SU-DHL-6 (cell line): ENCODE measurements around the gene RIPOR2.

Experiments
- H2AFZ ChIP-seq: fragments of 200-600 bp; sonication (generic); 2 replicates; pipeline ENCODE4 v1.6.1; 2014; ENCODE audit warnings: low read depth, mild to moderate bottlenecking, moderate library complexity, mixed read lengths, antibody characterized with exemption, low read length; ENCODE audit not compliant: severe bottlenecking
- H3F3A ChIP-seq: fragments of 200-600 bp; shearing (Covaris generic); 2 replicates; pipeline ENCODE4 v1.6.0; 2016; ENCODE audit warnings: antibody characterized with exemption, mild to moderate bottlenecking; ENCODE audit not compliant: insufficient read depth
- H3K27ac ChIP-seq: fragments of 200-600 bp; sonication (generic); 2 replicates; pipeline ENCODE4 v1.5.1; 2016; ENCODE audit warnings: low read depth, mild to moderate bottlenecking, low read length, moderate library complexity, mixed read lengths
- H3K27me3 ChIP-seq: fragments of 200-600 bp; sonication (generic), shearing (Covaris generic); 2 replicates; pipeline ENCODE4 v1.6.0; 2014; ENCODE audit warnings: mild to moderate bottlenecking, low read length
- H3K36me3 ChIP-seq: fragments of 200-600 bp; sonication (generic); 2 replicates; pipeline ENCODE4 v1.6.1; 2014; ENCODE audit warnings: mild to moderate bottlenecking, low read length, mixed read lengths
- H3K4me2 ChIP-seq: fragments of 300-600, 200-600 bp; shearing (Covaris generic), sonication (generic); 2 replicates; pipeline ENCODE4 v1.6.0; 2014; ENCODE audit warnings: low read length, low read depth, mild to moderate bottlenecking; ENCODE audit not compliant: poor library complexity, severe bottlenecking
- H3K4me3 ChIP-seq: fragments of 200-600 bp; sonication (generic); 2 replicates; pipeline ENCODE4 v1.5.1; 2014; ENCODE audit warnings: antibody characterized with exemption, low read length, mild to moderate bottlenecking, mixed read lengths; ENCODE audit not compliant: insufficient read depth, poor library complexity, severe bottlenecking
- H3K79me2 ChIP-seq: fragments of 200-600 bp; sonication (generic); 2 replicates; pipeline ENCODE4 v1.6.1; 2014; ENCODE audit warnings: mild to moderate bottlenecking, low read length, moderate library complexity; ENCODE audit not compliant: insufficient read depth
- H3K9ac ChIP-seq: fragments of 200-600 bp; sonication (generic); 2 replicates; pipeline ENCODE4 v1.7.0; 2014; ENCODE audit warnings: mild to moderate bottlenecking, low read length
- H3K9me2 ChIP-seq: fragments of 200-600 bp; sonication (generic); replicated peaks from 2 replicates; pipeline ENCODE4 v1.6.1; 2014; ENCODE audit warnings: low read length; ENCODE audit not compliant: insufficient read depth
- H3K9me3 ChIP-seq: fragments of 200-600 bp; sonication (generic); 2 replicates; pipeline ENCODE4 v1.6.1; 2014; ENCODE audit warnings: low read length, mixed read lengths; ENCODE audit not compliant: insufficient read depth
- H4K20me1 ChIP-seq: fragments of 200-600 bp; sonication (generic); 2 replicates; pipeline ENCODE4 v1.6.1; 2014; ENCODE audit warnings: low read depth, mild to moderate bottlenecking, antibody characterized with exemption, low read length, moderate library complexity, mixed read lengths
- CTCF ChIP-seq: fragments of 200-600 bp; sonication (generic); IDR thresholded peaks from one replicate; pipeline ENCODE4 v1.5.1; 2017; ENCODE audit warnings: antibody characterized with exemption, mild to moderate bottlenecking, low read length, moderate library complexity; ENCODE audit not compliant: insufficient read depth, poor library complexity, severe bottlenecking
- EZH2phosphoT487 ChIP-seq: fragments of 200-600 bp; sonication (generic), shearing (Covaris generic); conservative IDR thresholded peaks from 2 replicates; pipeline ENCODE4 v1.6.1; 2018; ENCODE audit warnings: mild to moderate bottlenecking, antibody characterized with exemption, low read length, moderate library complexity, mixed read lengths

The RIPOR2 gene

GRCh38 chr6:24897186-24897585 lies 38.6 kb downstream of the RIPOR2 start:
- no peak for TF ChIP-seq EZH2phosphoT487
- no peak for TF ChIP-seq CTCF
- H3K9me3 ChIP-seq, result no peaks in the 10 kb centered on the region
- H3K4me2 ChIP-seq, result no peak overlapping the region
- no peaks in the 10 kb centered on the region for H4K20me1 ChIP-seq
- peak overlapping the region; percentile 35; the same call in 1 of the 2 replicates for H3K27ac ChIP-seq
- no peaks in the 10 kb centered on the region for H3K27me3 ChIP-seq
- peaks cover 6% of the 10 kb centered on the region; the same call in 1 of the 2 replicates for H3K36me3 ChIP-seq
- no peak overlapping the region for H3K4me3 ChIP-seq
- H3K9ac ChIP-seq, result no peak overlapping the region
- H2AFZ ChIP-seq, result no peak overlapping the region
- peaks cover 98% of the 10 kb centered on the region for H3K79me2 ChIP-seq
- H3K9me2 ChIP-seq, result no peaks in the 10 kb centered on the region
- H3F3A ChIP-seq, result peaks cover 82% of the 10 kb centered on the region

DNA sequence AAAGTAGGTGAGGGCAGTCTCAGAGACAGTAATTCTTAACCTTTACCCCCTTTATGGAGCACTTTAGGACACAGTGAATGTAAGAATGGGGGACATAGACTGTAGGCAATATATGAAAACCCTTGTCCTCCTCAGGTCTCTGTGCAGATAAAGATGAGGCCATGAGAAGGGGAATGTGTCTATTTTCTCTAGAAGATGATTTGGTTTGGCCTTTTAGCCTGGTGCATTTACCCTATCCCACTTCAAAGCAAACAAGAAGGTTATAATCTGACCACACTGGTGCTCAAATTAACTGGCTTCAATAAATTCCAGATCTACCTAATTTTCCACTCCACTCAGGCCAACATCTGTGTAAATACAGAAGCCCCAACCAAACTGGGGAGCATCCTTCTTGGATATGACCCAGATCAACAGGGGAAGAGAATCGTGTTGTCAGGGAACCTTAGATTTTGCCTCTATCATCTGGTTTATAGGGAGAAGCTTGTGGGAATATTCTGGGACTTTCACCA lies 42.4 kb downstream of the RIPOR2 start:
- Histone ChIP-seq H3K27me3 (no peaks in the 10 kb centered on the region), H3K79me2 (peaks cover 94% of the 10 kb centered on the region), H3K9me2 (no peaks in the 10 kb centered on the region), H3F3A (peaks cover 83% of the 10 kb centered on the region), H3K9me3 (no peaks in the 10 kb centered on the region), H3K9ac (peak overlapping the region; percentile 54), H3K27ac (peak overlapping the region; percentile 98), H3K36me3 (no peaks in the 10 kb centered on the region; the same call in 1 of the 2 replicates), H2AFZ (no peak overlapping the region), H3K4me3 (no peak overlapping the region), H4K20me1 (no peaks in the 10 kb centered on the region), H3K4me2 (peak overlapping the region; percentile 81)
- TF ChIP-seq EZH2phosphoT487 (no peak), CTCF (no peak)

DNA sequence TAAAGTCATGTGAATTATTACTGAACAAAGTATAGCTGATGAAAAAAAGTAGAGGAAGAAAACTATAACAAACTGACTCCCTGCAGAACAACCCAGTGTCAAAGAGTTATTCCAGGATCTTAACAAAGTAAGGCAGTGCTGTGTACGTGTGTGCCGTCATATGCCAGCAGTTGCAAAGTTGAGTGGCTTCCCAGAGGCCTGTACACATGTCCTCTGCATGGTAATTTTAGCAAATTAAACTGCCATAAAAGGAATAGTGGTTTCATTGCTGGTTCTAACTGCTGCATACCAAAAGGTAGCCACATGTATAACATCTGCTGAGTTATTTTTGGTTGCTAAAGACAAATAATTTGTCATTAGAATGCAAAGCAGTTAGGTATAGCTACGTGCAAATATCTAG lies 44.8 kb downstream of the RIPOR2 start:
- Histone ChIP-seq H3K27me3 (no peaks in the 10 kb centered on the region), H3K27ac (peak overlapping the region; percentile 98)

More for the DNA sequence above, 44.8 kb downstream of the RIPOR2 start:
- H2AFZ ChIP-seq, result no peak overlapping the region
- H3K9ac ChIP-seq, result peak overlapping the region; percentile 54
- no peaks in the 10 kb centered on the region for H3K9me3 ChIP-seq
- H4K20me1 ChIP-seq, result no peaks in the 10 kb centered on the region
- peaks cover 94% of the 10 kb centered on the region for H3K79me2 ChIP-seq
- H3K36me3 ChIP-seq, result no peaks in the 10 kb centered on the region
- no peaks in the 10 kb centered on the region for H3K9me2 ChIP-seq
- H3K4me2 ChIP-seq, result peak overlapping the region; percentile 81
- H3F3A ChIP-seq, result peaks cover 87% of the 10 kb centered on the region
- peak overlapping the region; percentile 24 for H3K4me3 ChIP-seq
- no peak for TF ChIP-seq CTCF
- no peak for TF ChIP-seq EZH2phosphoT487
